GM12875 (cell line): ENCODE results near the gene CSTPP1.

Source experiments
- H3K4me3 ChIP-seq: one replicate; pipeline ENCODE4 v1.5.1; 2011; ENCODE audit warnings: low read depth, low read length, control low read depth
- CTCF ChIP-seq: IDR thresholded peaks from 2 replicates; pipeline ENCODE4 v1.5.1; 2011; ENCODE audit warnings: low read depth, mild to moderate bottlenecking, control low read depth, inconsistent platforms, low read length, moderate library complexity, borderline replicate concordance; ENCODE audit not compliant: insufficient read depth

CSTPP1 gene

GRCh38 chr11:47158242-47158641, 221.7 kb downstream of the CSTPP1 start:
- TF ChIP-seq CTCF = no peak
- no peak overlapping the region for H3K4me3 ChIP-seq

- H3K4me3 ChIP-seq = no peak overlapping the region
- TF ChIP-seq CTCF = no peak
These were observed 224.2 kb downstream of the CSTPP1 start for GRCh38 chr11:47160753-47161133.

- peak; percentile 85 for TF ChIP-seq CTCF
These were observed 224.7 kb downstream of the CSTPP1 start for GRCh38 chr11:47161134-47161854.

GRCh38 chr11:47161890-47162289, 225.3 kb downstream of the CSTPP1 start:
- no peak for TF ChIP-seq CTCF
- H3K4me3 ChIP-seq = no peak overlapping the region

More at GRCh38 chr11:47161134-47161854, 224.7 kb downstream of the CSTPP1 start:
- no peak overlapping the region for H3K4me3 ChIP-seq

- no peak for TF ChIP-seq CTCF
- H3K4me3 ChIP-seq = no peak overlapping the region
These were observed 225.9 kb downstream of the CSTPP1 start for GRCh38 chr11:47162426-47162825.

GRCh38 chr11:47163193-47163592, 226.6 kb downstream of the CSTPP1 start:
- TF ChIP-seq CTCF = no peak
- H3K4me3 ChIP-seq = no peak overlapping the region

GRCh38 chr11:47163898-47164297, 227.3 kb downstream of the CSTPP1 start:
- H3K4me3 ChIP-seq = no peak overlapping the region
- TF ChIP-seq CTCF = no peak
